Occipital lobe (tissue), 2 donors: ENCODE results near the gene ARAP1. TPM values are rescaled to one million over a fixed set of nuclear protein-coding genes. Genes with fewer than 3 reads are reported as not detected.

Source experiments
- DNase-seq: peaks from one replicate; lab custom pipeline; 2025; lab: John Stamatoyannopoulos, UW
- total RNA-seq: library from RNA; depleted of rRNA; stranded (reverse); fragments of >200 nt; gene quantifications from one replicate; pipeline ENCODE4 v1.2.3, GENCODE V29; 2014

The ARAP1 gene
- total RNA-seq, 1 donor from 2014 or later, result 19.3 TPM

GRCh38 chr11:72668629-72669347 lies 83.4 kb downstream of the ARAP1 start:
- DNase-seq, result no peak

DNA sequence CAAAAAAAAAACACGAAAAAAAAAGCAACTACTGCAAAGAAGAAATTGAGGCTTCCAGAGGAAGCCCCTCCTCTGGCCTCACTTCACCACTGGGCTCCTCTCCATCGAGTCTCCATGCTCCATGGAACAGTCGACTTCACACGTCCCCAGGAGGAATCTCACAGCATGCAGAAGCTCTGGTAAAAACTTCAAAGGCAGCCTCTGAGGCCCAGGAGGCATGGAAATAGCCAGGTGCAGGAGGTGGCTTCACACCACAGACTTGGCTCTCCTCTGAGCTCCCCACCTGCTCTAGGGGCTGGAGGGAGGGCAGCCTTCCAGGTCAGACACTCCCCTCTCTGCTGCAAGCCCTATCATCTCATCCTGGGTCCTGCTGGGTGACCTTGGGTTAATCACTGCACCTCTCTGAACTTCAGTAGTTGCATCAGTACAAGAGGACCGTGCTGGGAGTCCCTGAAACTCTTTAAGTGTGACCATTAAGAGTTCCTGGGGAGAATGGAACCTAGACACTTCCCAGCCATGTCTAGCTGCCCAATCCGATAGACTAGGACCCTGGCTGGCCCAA lies 86.2 kb downstream of the ARAP1 start:
- no peak for DNase-seq

- DNase-seq, result no peak
These were observed 90.2 kb downstream of the ARAP1 start for GRCh38 chr11:72662036-72662435.

GRCh38 chr11:72661486-72661885 lies 90.7 kb downstream of the ARAP1 start:
- DNase-seq, result no peak

DNA sequence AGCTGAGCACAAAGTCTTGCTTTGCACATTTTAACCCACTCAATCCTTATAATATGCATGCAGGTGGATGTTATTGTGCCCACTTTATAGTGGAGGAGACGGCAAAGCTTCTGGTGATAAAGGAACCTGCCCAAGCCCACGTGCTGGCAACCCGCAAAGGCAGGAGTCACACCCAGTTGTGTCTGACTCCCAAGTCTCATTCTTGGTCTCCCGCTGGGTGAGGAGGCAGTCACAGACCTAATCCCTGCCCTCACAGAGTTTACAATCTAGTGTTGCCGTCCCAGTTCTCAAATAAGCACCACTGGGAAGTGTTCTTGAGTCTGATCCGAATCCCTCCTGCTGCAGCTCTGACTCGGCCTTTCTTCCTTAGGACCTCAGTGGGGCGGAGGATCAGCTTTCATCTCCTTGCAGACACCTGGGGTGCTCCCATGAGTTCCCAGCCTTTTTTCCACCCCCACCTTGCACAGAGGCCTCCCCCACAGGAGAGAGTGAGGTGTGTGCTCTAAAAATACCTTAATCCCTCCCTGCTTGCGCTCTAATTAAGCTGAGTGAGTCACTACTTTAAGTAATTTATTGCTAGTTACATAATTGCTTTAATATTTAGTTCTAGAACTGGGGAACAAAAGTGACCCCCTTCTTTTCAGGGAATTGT lies 93.1 kb downstream of the ARAP1 start:
- DNase-seq, result no peak

- DNase-seq, result no peak
These were observed 94.7 kb downstream of the ARAP1 start for GRCh38 chr11:72657411-72658100.

DNA sequence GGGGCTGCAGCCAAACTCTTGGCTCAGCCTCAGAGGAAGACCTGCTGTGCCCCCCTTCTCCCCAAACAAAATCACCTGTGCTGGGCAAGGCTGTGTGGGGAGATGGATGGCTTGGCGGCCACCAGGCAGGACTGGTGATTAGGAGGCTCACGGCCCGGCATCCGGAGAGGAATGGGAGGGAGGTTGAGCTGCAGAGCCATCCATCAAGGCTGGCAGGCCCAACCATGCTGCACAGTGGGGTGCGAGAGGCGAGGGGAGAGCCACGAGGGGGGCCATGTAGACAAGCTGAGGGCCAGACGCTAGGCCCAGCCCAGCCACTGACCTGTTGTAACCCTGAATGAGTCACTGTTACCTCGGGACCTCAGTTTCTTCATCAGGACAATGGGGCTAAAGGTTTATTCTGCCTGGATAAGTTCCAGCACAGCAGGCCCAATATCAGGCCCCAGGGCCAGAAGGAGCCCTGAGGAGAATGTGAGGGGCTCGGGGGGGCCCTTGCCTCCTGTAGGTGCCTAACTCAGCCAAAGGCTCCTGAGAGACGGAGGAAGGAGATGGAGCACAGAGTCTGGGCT lies 96.2 kb downstream of the ARAP1 start:
- DNase-seq, result no peak

- DNase-seq, result no peak
These were observed 97.2 kb downstream of the ARAP1 start for GRCh38 chr11:72655014-72655413.

GRCh38 chr11:72653649-72654048 lies 98.6 kb downstream of the ARAP1 start:
- no peak for DNase-seq

GRCh38 chr11:72652873-72653630 lies 99.2 kb downstream of the ARAP1 start:
- no peak for DNase-seq

DNA sequence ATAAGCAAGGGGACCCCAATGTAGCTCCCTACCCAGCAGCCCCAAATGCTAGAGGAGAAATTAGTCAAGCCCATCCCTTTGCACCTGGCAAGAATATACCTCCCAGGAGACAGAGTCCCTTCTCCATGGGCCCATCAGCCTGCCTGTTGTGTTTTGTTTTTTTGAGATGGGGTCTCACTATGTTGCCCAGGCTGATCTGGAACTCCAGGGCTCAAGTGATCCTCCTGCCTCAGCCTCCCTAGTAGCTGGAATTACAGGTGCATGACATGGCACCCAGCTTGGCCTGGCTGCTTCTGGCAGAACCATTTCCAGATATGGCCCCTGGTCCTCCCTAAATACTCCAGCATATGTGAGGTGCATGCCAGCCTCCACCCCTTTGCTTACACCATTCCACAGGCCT lies 100.1 kb downstream of the ARAP1 start:
- no peak for DNase-seq

GRCh38 chr11:72649215-72649976 lies 102.8 kb downstream of the ARAP1 start:
- no peak for DNase-seq

- no peak for DNase-seq
These were observed 103.6 kb downstream of the ARAP1 start for GRCh38 chr11:72648384-72649136.

- no peak for DNase-seq
These were observed 104.3 kb downstream of the ARAP1 start for GRCh38 chr11:72647882-72648281.

- DNase-seq, result no peak
These were observed 105.7 kb downstream of the ARAP1 start for GRCh38 chr11:72646472-72646871.

DNA sequence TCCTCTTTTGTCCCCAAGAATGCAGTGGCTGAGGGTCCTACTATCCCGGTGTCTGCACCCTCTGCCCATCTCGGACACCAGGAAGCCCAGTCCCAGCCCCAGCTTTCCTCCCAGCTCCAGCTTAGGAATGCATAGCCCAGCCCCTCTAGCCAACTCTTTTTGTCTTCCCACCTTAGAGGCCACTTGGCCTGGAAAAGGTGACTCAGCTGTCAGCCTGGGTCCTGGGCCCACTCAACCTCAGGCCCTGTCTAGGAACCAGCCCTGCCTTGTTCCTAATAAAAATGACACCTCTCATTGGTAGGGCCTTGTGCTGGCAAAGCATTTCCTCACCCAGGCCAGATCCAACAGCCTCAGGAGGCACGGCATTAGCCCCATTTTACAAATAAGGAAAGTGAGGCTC lies 106.2 kb downstream of the ARAP1 start:
- no peak for DNase-seq

DNA sequence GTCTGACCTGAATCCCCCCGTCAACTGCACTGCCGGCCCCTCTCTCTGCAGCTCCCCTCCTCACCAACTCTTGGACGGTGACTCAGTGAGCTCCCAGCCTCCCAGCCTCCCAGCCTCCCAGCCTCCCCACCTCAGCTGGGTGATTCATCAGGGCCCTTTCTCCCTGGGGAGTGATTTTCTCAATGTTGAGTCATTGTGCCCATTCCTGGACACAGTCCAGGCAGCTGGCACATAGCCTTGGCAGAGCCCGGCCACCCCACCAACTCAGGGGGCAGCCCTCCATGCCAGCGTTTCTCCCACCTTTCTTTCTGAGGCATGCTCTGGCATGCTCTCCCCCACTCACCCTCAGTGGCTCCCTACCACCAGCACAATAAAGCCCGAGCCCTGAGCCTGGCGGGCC lies 108.7 kb downstream of the ARAP1 start:
- peak; percentile 75 for DNase-seq

GRCh38 chr11:72642884-72643522 lies 109.2 kb downstream of the ARAP1 start:
- DNase-seq, result peak; percentile 39
